Measurements from ENCODE around the gene PHOX2A. TPM values are rescaled to one million over a fixed set of nuclear protein-coding genes. Genes with fewer than 3 reads are reported as not detected.
A peak's percentile ranks its signal among the peaks of the same experiment; 100 is the strongest.

The PHOX2A gene
- total RNA-seq, 1 experiment from 2014 or later: not detected

DNA sequence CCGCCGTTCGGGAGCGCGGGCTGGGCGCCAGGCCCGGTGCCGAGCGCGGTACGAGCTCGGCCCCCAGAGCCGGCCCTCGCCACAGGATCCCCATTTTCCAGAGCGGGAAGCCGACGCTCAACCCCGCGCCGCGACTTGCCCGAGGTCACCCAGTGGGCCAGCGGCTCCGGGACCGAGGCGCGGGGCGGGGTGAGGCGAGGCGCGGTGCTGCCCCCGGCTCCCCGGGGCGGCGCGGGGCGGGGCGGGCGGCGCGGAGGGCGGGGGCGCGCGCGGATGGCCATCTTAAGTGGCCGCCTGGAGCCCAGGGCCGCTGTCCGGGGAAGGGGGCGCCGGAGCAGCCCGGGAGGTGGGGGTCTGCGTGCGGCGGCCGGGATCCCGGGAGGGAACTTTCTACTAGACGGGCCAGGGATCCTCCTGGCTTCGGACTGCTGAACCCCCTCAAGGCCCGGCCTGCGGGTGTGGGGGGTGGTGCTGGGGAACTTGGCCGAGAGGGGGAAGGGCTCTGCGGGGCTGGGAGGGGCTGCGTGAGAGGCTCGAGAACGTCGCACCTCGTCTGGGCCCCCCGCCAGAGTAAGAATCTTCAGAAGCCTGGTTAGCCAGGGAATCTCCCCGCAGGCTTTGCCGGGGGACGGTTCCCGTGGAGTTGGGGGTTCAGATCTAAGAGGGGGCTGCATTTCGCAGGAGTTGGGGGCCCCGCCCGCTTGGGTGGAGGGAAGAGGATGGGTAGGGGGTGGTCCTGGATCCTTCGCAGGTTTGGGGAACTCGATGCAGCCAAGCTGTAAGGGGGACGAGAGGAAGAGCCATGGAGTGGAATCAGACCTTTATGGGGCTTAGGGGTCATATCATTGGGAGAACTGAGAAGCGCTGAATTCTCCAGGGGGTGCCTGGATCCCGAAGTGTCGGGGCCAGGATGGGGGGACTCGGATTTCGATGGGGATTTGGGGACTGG is 20.1 kb downstream of the PHOX2A start:
- Histone ChIP-seq H2AFZ (ENCODE audit: low read length) (peak overlapping the region; percentile 99), H3K9ac (ENCODE audit: low read length) (peak overlapping the region; percentile 66), H3K9me3 (ENCODE audit: low read length) (no peaks in the 10 kb centered on the region), H3K36me3 (ENCODE audit: low read depth, low read length) (peaks cover 6% of the 10 kb centered on the region; the same call in 1 of the 2 replicates), H3K4me3 (ENCODE audit: low read length) (peak overlapping the region; percentile 97), H4K20me1 (ENCODE audit: low read length) (no peaks in the 10 kb centered on the region), H3K4me2 (ENCODE audit: low read length) (peak overlapping the region; percentile 100), H3F3A (ENCODE audit: low read length, unreplicated experiment) (no peaks in the 10 kb centered on the region), H3K9me2 (replicated peaks; ENCODE audit: low read length) (no peaks in the 10 kb centered on the region), H3K4me1 (ENCODE audit: insufficient read depth, low read length) (peaks cover 14% of the 10 kb centered on the region), H3K79me2 (ENCODE audit: low read length) (peaks cover 37% of the 10 kb centered on the region), H3K27ac (ENCODE audit: low read length) (peak overlapping the region; percentile 34), H3K27me3 (ENCODE audit: low read length) (no peaks in the 10 kb centered on the region)
- POLR2A ChIA-PET (ENCODE audit: unreplicated experiment): no interaction called here
- DNase-seq: peak; percentile 60
- no TSS peak for BruUV-seq (replicated peaks)
- intact Hi-C loops (cut with micrococcal nuclease): loop anchor here (2.0 kb wide), 2 partner anchors 15 to 111 kb away; partner anchors contain the start of gene ANAPC15
- peak; percentile 59 for ATAC-seq
- TF ChIP-seq EZH2 (IDR thresholded peaks at IDR 0.05; ENCODE audit: low read length, unreplicated experiment): no peak
- no peak for TF ChIP-seq EZH2phosphoT487 (IDR thresholded peaks at IDR 0.05; ENCODE audit: borderline replicate concordance, low read length)
- TF ChIP-seq, protein P1, sequence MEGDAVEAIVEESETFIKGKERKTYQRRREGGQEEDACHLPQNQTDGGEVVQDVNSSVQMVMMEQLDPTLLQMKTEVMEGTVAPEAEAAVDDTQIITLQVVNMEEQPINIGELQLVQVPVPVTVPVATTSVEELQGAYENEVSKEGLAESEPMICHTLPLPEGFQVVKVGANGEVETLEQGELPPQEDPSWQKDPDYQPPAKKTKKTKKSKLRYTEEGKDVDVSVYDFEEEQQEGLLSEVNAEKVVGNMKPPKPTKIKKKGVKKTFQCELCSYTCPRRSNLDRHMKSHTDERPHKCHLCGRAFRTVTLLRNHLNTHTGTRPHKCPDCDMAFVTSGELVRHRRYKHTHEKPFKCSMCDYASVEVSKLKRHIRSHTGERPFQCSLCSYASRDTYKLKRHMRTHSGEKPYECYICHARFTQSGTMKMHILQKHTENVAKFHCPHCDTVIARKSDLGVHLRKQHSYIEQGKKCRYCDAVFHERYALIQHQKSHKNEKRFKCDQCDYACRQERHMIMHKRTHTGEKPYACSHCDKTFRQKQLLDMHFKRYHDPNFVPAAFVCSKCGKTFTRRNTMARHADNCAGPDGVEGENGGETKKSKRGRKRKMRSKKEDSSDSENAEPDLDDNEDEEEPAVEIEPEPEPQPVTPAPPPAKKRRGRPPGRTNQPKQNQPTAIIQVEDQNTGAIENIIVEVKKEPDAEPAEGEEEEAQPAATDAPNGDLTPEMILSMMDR (conservative IDR thresholded peaks at IDR 0.05; ENCODE audit: low read depth, low read length): no peak
- CTCF ChIA-PET: interaction anchor here (0.6 to 1.0 kb wide), 3 partner anchors 18 to 191 kb away, joined by 3 to 11 read pairs (median 3); no protein-coding TSS in a partner anchor

DNA sequence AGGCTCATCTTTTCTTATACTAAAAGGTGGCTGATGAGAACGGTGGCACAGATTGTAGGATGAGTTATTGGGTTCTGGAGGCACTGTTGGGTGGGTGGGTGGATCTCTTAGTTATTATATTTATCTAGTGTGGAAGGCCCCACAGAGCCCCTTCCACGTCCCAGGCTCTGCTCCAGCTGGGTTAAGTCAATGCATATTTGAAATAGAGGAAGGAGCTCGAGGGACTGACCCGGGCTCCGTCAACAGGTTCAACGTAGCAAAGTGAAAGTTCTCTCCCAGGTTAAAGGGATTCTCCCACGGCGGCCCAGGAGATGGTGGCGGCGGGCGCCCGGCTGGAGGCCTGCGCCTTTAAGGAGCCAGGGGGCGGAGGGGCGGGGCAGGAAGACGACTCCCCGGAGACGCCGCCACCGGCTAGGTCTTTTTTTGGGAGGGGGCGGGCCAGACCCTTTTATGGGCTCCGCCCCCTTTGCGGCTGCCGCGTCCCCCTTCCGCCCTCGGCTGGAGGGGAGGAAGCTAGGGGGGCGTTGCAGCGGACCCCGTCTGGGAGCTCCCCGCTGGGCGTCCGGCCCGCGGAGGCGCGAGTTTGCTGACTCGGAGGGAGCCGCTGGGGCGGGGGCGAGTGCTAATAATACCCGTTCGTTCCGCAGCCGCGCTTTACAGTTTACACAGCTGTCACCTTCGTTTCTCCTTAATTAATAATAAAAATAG is 20.9 kb downstream of the PHOX2A start:
- no TSS peak for BruUV-seq (replicated peaks)
- peak; percentile 78 for ATAC-seq
- POLR2A ChIA-PET (ENCODE audit: unreplicated experiment): no interaction called here

More for the DNA sequence above, 20.9 kb downstream of the PHOX2A start:
- H3F3A ChIP-seq (ENCODE audit: low read length, unreplicated experiment): no peaks in the 10 kb centered on the region
- H4K20me1 ChIP-seq (ENCODE audit: low read length): no peaks in the 10 kb centered on the region
- H2AFZ ChIP-seq (ENCODE audit: low read length): peak overlapping the region; percentile 99
- no peaks in the 10 kb centered on the region for H3K9me2 ChIP-seq (replicated peaks; ENCODE audit: low read length)
- H3K4me2 ChIP-seq (ENCODE audit: low read length): peak overlapping the region; percentile 100
- no peaks in the 10 kb centered on the region; the same call in 1 of the 2 replicates for H3K36me3 ChIP-seq (ENCODE audit: low read depth, low read length)
- H3K27ac ChIP-seq (ENCODE audit: low read length): peak overlapping the region; percentile 34
- peak overlapping the region; percentile 97 for H3K4me3 ChIP-seq (ENCODE audit: low read length)
- H3K9me3 ChIP-seq (ENCODE audit: low read length): no peaks in the 10 kb centered on the region
- peaks cover 14% of the 10 kb centered on the region for H3K4me1 ChIP-seq (ENCODE audit: insufficient read depth, low read length)
- intact Hi-C loops (cut with micrococcal nuclease): loop anchor here (2.0 kb wide), 1 partner anchor 110 kb away; the partner anchor contains the start of gene ANAPC15
- TF ChIP-seq EZH2phosphoT487 (IDR thresholded peaks at IDR 0.05; ENCODE audit: borderline replicate concordance, low read length): no peak
- TF ChIP-seq EZH2 (IDR thresholded peaks at IDR 0.05; ENCODE audit: low read length, unreplicated experiment): no peak
- TF ChIP-seq, protein P1 (conservative IDR thresholded peaks at IDR 0.05; ENCODE audit: low read depth, low read length): no peak
- CTCF ChIA-PET: interaction anchor here (0.6 to 1.0 kb wide), 3 partner anchors 17 to 192 kb away, joined by 3 to 11 read pairs (median 3); no protein-coding TSS in a partner anchor
- peaks cover 37% of the 10 kb centered on the region for H3K79me2 ChIP-seq (ENCODE audit: low read length)
- peak; percentile 96 for DNase-seq
- H3K9ac ChIP-seq (ENCODE audit: low read length): peak overlapping the region; percentile 66
- H3K27me3 ChIP-seq (ENCODE audit: low read length): peaks cover 7% of the 10 kb centered on the region; the same call in 1 of the 2 replicates
